HT1080 (cell line): ENCODE data around the gene CALN1. TPM values are rescaled to one million over a fixed set of nuclear protein-coding genes. Genes with fewer than 3 reads are reported as not detected.
"Not testable (repeated sequence)": the region's sequence is repeated elsewhere in the genome, so short reads cannot be mapped to it uniquely, and the experiment has no call there.

Source experiments
- DNase-seq: peaks from one replicate; pipeline ENCODE4 v3.0.0-alpha.2; 2015; ENCODE audit warnings: low read depth
- total RNA-seq: library from RNA; depleted of rRNA; stranded (reverse); fragments of >200 nt; shearing (Covaris generic); gene quantifications from 2 replicates; pipeline ENCODE4 v1.2.3, GENCODE V29; 2014

The CALN1 gene
- total RNA-seq, 1 experiment from 2014 or later: 1.9 TPM

GRCh38 chr7:71990138-71990462, 422.0 kb downstream of the CALN1 start:
- no peak for DNase-seq

GRCh38 chr7:71988201-71988600, 423.9 kb downstream of the CALN1 start:
- no peak for DNase-seq

DNA sequence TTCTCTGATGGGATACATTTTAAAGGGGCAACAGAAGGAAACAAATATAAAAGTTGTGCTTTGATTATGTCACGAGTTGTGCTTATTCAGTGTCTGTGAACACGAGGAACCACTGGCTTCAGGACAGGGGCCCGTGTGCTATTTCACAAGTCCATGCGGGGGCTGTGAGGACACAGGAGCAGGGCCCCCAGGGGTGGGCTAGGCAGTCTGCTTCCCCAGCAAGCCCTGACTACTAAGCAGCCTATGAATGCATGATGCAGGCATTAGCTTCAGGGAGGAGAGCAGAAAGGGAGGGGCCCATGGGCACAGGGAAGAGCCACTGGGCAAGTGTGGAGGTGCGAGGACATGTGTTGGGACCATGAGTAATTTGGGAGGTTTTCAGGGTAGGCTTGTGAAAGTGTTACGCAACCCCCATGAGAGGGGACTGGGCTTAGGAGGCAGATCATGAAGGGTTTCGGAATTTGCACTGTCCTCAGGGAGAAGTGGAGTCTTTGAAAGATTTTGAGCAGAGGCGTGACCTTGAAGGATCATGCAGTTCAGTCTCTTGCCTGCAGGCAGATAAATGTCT, 424.9 kb downstream of the CALN1 start:
- no peak for DNase-seq

DNA sequence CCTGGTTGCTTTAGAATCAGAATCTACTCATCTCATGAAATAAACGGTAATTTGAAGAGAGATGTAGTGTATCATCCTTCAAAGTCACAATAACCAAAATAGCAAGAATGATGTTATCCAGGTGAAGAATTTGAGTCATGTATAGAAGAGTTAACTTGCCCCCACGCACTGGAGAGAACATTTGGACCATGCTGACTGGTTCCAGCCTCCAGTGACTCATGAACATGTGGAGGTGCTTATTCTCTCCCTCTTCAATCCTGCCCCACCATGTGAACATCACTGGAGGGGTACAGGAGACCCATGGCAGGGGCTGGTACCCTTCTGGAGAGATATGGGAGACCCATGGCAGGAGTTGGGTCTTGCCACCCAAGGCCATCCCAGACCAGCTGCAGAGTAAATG, 427.8 kb downstream of the CALN1 start:
- DNase-seq: no peak

DNA sequence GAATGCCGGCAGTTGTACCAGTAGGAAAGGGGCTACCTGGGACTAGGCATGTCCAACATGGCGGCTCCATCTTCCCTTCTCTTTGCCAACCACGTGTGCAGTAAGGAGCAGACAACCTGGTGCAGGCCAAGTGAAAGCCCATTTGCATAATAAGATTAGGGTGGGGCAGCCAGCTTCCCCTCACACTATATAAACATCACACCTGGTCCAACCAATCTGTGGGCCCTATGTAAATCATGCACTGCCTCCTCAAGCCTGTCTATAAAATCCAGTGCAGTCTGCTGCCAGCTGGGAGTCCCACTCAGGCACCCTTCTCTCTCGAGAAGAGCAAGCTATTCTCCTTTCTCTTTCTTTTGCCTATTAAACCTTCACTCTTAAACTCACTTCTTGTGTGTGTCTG, 429.3 kb downstream of the CALN1 start:
- DNase-seq: no peak

DNA sequence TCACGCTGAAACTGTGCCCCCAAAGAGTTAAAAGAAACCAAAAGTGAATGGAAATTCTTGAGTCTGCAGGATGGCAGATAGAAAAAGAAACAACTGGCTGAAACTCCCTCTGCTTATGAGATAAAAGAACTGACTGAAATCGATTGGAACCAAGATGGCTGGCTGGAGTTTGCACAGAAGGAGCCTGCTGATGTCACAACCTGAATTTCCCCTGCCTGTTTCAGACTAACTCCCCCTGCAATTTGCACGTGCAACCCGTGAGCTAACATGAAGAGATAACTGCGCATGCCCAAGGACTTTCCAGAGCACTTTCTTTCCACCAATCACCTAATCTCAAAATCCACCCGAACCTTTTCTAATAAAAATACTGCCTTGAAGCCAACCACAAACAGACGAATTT, 435.5 kb downstream of the CALN1 start:
- DNase-seq: no peak

- no peak for DNase-seq
Measured at GRCh38 chr7:71974611-71975010, 437.5 kb downstream of the CALN1 start.

- no peak for DNase-seq
Measured at GRCh38 chr7:71972534-71972933, 439.6 kb downstream of the CALN1 start.

DNA sequence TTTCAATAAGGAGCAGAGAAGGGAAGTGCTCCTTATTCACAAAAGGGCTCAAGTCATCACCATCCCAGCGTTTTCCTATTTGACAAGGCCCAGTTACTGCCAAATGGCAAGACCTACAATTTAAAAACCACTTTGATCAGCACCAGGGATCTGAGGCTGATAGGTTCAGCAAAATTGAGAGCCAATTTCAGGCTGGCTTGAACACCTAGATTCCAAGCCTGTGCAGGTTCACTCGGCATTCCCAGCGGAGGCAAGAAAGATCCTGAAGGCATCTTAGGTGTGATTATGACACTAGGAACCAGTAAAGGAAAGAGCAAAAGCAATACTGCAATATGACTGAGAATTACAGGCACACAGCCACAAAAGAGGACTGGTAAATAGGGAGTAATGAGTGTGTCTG, 441.4 kb downstream of the CALN1 start:
- no peak for DNase-seq

DNA sequence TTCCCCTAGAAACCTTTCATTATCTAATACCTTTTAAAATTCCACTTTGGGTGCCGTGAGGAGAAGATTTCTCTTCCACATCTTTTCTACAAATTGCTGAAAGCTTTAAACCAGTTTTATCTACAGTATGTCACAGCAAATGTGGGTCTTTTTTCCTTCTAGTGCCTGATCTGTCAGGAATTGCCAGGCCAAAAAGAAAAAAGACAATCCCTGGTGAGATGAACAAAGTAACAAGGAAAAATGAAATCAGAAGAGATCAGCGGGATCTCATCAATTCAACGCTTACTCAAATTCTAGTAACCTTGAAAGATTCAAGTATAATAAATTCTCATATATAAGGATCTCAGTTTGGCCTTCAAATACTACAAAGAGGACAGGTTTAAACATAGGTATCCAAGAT, 449.5 kb downstream of the CALN1 start:
- DNase-seq: no peak

- no peak for DNase-seq
Measured at GRCh38 chr7:71961283-71961682, 450.9 kb downstream of the CALN1 start.

DNA sequence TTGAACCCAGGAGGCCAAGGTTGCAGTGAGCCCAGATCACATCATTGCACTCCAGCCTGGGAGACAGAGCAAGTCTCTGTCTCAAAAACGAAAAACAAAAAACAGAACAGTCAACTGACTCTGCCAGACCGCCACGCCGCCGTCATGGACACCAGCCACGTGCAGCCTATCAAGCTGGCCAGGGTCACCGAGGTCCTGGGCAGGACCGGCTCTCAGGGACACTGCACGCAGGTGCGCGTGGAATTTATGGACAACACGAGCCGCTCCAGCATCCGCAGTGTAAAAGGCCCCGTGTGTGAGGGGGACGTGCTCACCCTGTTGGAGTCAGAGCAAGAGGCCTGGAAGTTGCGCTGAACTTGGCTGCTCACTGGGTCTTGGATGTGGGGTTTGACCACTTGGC, 470.0 kb downstream of the CALN1 start:
- no peak for DNase-seq

DNA sequence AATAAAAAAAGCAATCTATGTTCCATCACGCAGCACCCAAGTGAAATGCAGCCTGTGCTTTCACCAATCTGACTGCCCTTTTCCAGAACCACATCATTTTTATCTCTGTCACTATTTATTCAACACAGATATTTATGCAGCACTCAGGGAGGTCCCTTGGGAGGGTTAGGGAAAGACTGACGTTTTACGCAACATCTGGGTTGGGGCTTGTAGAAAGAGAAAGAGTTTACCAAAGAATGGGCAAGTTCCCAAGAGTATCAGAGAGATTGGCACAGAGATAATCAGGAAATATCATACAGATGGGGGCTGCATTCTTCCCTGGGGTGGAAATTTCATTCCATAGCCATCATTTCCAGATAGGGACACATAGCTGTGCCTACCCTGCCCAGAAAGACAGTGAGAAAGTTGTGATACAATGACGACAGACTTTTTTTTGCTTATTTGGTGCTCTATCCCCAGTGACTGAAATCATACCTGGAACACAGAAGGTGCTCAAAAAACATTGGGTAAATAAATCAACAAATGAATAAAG, 474.2 kb downstream of the CALN1 start:
- DNase-seq: no peak

GRCh38 chr7:71935674-71936073, 476.5 kb downstream of the CALN1 start:
- DNase-seq: no peak

DNA sequence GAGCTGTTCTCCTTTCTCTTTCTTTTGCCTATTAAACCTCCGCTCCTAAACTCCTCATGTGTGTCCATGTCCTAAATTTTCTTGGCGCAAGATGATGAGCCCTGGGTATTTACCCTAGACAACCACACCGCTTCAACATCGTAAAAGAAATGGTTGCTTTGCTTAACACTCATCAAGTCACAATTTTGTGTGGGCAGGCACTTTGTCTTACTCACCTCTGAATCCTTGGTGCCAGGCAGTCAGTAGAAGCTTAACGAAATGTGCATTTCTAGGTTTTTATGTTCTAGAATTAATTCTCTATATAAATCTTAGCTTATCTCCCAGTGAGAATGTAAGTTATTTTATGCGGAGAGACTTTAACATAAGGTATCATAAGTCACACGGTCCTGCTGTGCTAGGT, 478.7 kb downstream of the CALN1 start:
- DNase-seq: no peak

GRCh38 chr7:71925663-71926062, 486.5 kb downstream of the CALN1 start:
- DNase-seq: peak; percentile 20

DNA sequence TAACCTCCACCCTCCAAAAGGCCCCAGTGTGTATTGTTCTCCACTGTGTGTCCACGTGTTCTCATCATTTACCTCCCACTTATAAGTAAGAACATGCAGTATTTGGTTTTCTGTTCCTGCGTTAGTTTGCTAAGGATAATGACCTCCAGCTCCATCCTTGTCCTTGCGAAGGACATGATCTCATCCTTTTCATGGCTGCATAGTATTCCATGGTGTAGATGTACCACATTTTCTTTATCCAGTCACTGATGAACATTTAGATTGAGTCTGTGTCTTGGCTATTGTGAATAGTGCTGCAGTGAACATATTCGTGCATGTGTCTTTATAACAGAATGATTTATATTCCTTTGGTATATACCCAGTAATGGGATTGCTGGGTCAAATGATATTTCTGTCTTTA, 497.9 kb downstream of the CALN1 start:
- not testable (repeated sequence) for DNase-seq

- peak; percentile 13 for DNase-seq
Measured at GRCh38 chr7:71912476-71912875, 499.7 kb downstream of the CALN1 start.

DNA sequence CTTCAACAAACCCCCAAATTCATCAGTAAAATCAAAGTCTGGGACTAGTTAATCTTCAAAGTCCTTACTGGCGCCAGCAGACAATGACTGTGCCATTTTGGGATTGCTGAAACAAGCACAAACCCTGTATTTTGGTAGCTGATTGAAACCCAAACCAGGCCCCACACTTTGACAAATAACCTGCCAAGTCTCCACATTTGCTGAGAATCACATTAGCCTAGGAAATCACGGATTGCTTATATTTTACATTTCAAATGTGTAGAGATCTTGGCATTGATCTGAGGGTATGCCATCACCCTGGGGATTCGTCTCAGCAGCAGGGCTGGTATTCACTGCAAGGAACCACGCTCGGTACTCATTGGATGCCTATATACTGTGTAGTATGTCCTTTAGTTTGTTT, 501.1 kb downstream of the CALN1 start:
- DNase-seq: no peak

DNA sequence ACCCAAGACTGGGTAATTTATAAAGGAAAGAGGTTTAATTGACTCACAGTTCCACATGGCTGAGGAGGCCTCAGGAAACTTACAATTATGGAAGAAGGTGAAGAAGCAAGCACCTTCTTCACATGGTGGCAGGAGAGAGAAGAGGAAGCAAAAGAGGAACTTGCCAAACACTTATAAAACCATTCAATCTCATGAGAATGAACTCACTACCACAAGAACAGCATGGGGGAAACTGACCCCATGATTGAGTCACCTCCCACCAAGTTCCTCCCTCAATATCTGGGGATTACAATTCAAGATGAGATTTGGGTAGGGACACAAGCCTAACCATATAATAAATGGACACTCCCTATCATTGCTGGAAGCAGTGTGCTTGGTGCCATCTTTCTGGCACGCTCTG, 506.3 kb downstream of the CALN1 start:
- DNase-seq: no peak

DNA sequence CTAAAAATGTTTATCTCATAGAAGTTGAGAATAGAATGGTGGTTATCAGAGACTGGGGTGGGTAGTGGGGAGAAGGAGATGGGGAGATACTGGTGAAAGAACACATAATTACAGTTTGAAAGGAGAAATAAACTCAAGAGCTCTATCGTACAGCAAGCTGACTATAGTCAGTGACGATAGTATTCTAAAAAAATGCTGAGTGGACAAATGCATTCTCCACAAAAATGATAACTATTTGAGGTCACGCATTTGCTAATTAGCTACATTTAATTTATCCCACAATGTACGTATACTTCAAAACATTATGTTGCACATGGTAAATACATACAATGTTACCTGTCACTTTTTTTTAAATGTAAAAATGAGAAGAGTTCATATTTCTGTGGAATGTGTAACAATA, 507.7 kb downstream of the CALN1 start:
- DNase-seq: no peak

DNA sequence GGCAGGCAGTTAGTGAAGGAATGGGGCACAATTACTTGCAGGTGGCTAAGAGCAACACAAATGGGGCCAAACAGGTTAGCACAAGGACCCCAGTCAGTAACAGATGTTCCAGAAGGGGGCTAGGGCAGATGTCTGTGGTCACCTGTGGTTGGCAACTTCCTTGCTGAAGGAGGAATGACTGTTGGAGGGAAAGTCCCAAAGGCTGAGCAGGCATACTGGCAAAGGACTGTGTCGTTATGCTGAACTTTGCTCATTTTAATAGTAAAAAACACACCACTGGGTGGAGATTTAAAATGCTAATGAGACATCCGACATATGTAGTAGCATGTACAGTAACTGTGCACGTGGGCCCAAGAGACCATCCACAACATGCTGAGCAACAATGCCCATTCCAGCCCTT, 511.6 kb downstream of the CALN1 start:
- no peak for DNase-seq

- DNase-seq: no peak
Measured at GRCh38 chr7:71896535-71896934, 515.6 kb downstream of the CALN1 start.

DNA sequence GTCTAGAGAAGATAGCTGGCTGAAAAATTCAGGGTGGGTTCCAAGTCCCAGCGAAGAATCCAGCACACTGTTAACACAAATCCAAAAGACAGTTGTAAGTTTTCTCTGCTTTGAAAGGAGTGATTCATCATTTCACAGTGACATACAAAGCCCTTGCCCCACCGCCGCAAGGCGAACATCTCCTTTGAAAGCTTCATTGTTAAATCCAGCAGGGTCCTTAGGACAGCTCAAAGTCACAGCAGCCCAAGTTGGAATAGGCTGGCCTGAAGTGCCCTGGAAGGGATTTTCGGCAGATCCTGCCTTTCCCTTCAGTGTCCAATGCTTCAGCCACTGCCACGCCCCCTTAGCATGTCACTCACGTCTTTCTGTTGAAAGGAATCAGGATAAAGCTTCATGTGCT, 526.1 kb downstream of the CALN1 start:
- peak; percentile 17 for DNase-seq
